PFSK-1 (cell line): ENCODE results near the gene SPG7.

Source experiments
- FOXP2 ChIP-seq: optimal IDR thresholded peaks from 2 replicates; pipeline ENCODE3; 2011; ENCODE audit warnings: borderline replicate concordance, control low read depth, inconsistent platforms; ENCODE audit not compliant: insufficient read depth; ENCODE audit errors: extremely low read length, extremely low read depth
- POLR2AphosphoS5 ChIP-seq: IDR thresholded peaks from 2 replicates; pipeline ENCODE4 v1.6.1; 2012; ENCODE audit warnings: low read depth, mild to moderate bottlenecking, control low read depth, low read length, moderate library complexity
- REST ChIP-seq, 2 experiments: IDR thresholded peaks; 2 replicates each; pipeline versions ENCODE4 v1.6.1 to v1.8.0; 2011 to 2012; ENCODE audit warnings: low read depth in 2 of 2, low read length in 2 of 2, control low read depth in 1 of 2, inconsistent platforms in 1 of 2, mild to moderate bottlenecking in 1 of 2, moderate library complexity in 1 of 2; ENCODE audit not compliant: insufficient read depth in 1 of 2
- SIN3A ChIP-seq: IDR thresholded peaks from 2 replicates; pipeline ENCODE4 v1.6.1; 2012; ENCODE audit warnings: mild to moderate bottlenecking, low read length, moderate library complexity, borderline replicate concordance; ENCODE audit not compliant: insufficient read depth
- TAF1 ChIP-seq: IDR thresholded peaks from 2 replicates; pipeline ENCODE4 v1.6.1; 2012; ENCODE audit warnings: low read length, control low read depth, borderline replicate concordance; ENCODE audit not compliant: insufficient read depth

The SPG7 gene

GRCh38 chr16:89489040-89489897, 18.9 kb upstream of the SPG7 start:
- TF ChIP-seq FOXP2 (no peak), SIN3A (peak; percentile 91; the same call in 1 of the 2 replicates), TAF1 (peak; percentile 75; the same call in 1 of the 2 replicates), POLR2AphosphoS5 (peak; percentile 61; the same call in 1 of the 2 replicates), REST (IDR thresholded peaks at IDR 0.05; ENCODE audit: insufficient read depth in 1 of 2, low read depth in 2 of 2, low read length in 2 of 2) (peak; percentile 9 to 53; a peak in 1 of 4 replicates)

DNA sequence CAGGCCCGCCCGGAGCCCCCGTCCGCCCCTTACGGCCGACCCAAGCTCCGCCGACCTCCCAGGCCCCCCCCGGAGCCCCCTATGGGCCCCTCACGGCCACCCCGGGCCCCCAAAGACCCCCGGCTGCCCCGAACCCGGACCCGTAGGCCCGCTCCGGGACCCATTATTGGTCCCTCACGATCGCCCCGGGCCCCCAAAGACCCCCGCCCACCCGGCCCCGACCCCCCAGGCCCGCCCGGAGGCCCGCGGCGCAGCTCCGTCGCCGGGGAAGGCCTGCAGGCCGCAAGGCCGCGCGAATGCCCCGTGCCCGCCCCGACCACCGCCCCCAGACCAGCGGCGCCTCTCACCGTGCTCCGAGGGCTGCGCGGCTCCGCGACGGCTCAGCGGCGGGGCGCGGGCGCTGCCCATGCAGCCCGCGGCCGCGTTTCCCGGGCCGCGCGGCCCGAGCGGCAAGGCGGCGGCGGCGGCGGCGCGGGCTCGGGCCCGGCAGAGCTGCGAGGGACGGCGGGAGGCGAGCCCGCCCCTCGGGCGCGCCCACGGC, 18.2 kb upstream of the SPG7 start:
- TF ChIP-seq TAF1 = no peak
- TF ChIP-seq SIN3A = no peak
- no peak for TF ChIP-seq POLR2AphosphoS5
- TF ChIP-seq REST (IDR thresholded peaks at IDR 0.05; ENCODE audit: insufficient read depth in 1 of 2, low read depth in 2 of 2, low read length in 2 of 2) = no peak

DNA sequence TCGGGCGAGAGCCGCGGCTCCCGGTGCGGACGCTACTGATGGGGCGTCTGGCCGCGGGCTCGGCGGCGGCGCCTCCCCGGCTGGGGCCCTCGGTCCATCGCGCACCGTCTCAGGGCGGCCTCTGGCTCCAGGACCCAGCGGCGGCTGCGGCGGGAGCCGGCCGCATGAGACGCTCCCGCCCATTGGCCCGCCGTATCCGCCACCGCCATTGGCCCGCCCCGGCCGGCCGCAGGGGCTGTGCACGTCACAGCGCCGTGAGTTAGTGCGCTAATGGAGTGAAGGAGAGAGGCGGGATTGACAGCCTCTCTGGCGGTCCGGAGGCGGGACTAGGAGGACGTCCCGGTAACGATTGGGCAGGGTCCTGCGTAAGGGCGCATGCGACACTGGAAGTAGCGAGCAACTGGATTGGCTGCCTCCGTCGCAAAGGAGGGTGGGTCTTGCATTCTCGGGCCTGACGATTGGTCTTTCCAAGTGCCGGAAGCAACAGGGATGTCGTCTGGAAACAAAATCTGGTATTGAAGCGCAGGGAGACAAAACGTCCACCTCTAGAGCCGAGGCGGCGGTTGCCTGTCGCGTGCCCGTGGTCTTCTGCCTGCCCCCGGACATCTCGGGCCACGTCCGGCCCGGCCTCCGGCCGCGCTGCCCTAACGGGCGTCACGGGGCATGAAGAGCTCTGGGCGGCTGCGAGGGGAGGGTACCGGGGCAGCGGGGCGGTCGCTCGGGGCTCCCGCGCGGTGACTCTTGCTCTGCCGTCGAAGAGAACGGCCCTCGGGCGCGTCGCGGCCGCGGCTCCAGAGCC, 17.6 kb upstream of the SPG7 start, which contains the start of gene ANKRD11:
Gene ANKRD11 (minus strand): TSS at position 123 of the 799 bp plus-strand sequence. CDS start 173,542 bp downstream, outside the sequence.
- TF ChIP-seq REST (IDR thresholded peaks at IDR 0.05; ENCODE audit: insufficient read depth in 1 of 2, low read depth in 2 of 2, low read length in 2 of 2) = peak in 1 of 2 experiments; percentile 67; a peak in 1 of 4 replicates
- peak; percentile 46; the same call in 1 of the 2 replicates for TF ChIP-seq POLR2AphosphoS5
- TF ChIP-seq FOXP2 = peak; percentile 46
- peak; percentile 91; the same call in 1 of the 2 replicates for TF ChIP-seq SIN3A
- TF ChIP-seq TAF1 = peak; percentile 95

DNA sequence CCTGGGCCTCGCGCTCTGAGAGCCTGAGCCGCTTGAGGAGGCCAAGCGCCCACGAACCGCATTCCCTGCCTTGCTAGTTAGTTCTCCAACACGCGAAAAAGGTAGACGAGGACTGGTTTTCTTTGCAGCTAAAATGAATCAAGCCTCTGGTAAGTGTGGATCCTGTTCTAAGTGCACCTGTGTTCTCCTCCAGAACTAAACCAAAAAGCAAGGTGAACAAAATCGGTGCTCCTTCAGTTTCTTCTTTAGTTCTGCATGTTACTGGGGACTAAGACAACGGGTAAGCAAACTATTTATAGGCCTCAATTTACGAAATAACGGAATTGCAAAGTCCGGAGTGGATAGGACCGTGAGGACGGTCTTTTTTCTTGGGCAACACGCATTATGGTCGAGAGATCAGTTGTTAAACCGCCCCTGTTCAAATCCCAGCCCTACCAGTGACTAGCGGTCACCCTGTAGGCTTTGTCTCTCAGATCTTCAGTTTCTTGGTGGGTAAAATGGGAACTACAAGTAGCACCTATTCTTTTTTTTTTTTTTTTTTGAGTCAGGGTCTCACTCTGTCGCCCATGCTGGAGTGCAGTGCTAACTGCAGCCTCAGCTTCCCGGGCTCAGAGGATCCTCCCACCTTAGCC, 16.8 kb upstream of the SPG7 start:
- TF ChIP-seq FOXP2 (no peak), SIN3A (no peak), POLR2AphosphoS5 (no peak), TAF1 (no peak), REST (IDR thresholded peaks at IDR 0.05; ENCODE audit: insufficient read depth in 1 of 2, low read depth in 2 of 2, low read length in 2 of 2) (no peak)
